Body of pancreas (tissue), 4 donors: ENCODE results near the gene NPTN. TPM values are rescaled to one million over a fixed set of nuclear protein-coding genes. Genes with fewer than 3 reads are reported as not detected.
"Not testable (repeated sequence)": the region's sequence is repeated elsewhere in the genome, so short reads cannot be mapped to it uniquely, and the experiment has no call there.

Source experiments
- ATAC-seq: fragments of 150-250 bp; one replicate; pipeline ENCODE4 v1.9.1; 2016
- DNase-seq, 4 donors: peaks; one replicate each; pipeline ENCODE4 v3.0.0-alpha.2; 2019
- H3K27ac ChIP-seq, 4 donors: fragments of 200-600 bp; sonication (generic); 1 replicate in 3 of 4; 2 replicates in 1 of 4; pipeline versions ENCODE4 v1.5.1 to v1.6.1; 2016 to 2019; ENCODE audit warnings: mild to moderate bottlenecking in 1 of 4, mixed read lengths in 1 of 4, moderate library complexity in 1 of 4
- H3K27me3 ChIP-seq, 2 donors: fragments of 200-600 bp; sonication (generic); one replicate each; pipeline ENCODE4 v1.6.0; 2016; ENCODE audit warnings: mild to moderate bottlenecking in 1 of 2
- H3K36me3 ChIP-seq, 2 donors: fragments of 200-600 bp; sonication (generic); replicated peaks in 1 of 2; 2 replicates each; pipeline ENCODE4 v1.5.1; 2016; ENCODE audit warnings: low read depth in 2 of 2; ENCODE audit not compliant: insufficient read depth in 1 of 2
- H3K4me1 ChIP-seq: fragments of 200-600 bp; sonication (generic); one replicate; pipeline ENCODE4 v1.6.0; 2016
- H3K4me3 ChIP-seq, 2 donors: fragments of 200-600 bp; sonication (generic); 1 replicate in 1 of 2; 2 replicates in 1 of 2; pipeline ENCODE4 v1.5.1; 2016 to 2019
- H3K9me3 ChIP-seq, 3 donors: fragments of 200-600 bp; sonication (generic); 1 replicate in 2 of 3; 2 replicates in 1 of 3; pipeline ENCODE4 v1.5.1; 2016
- CTCF ChIP-seq, 7 experiments: fragments of 450-650 bp in 4 of 7; fragments of 200-600 bp in 3 of 7; sonication (generic) in 3 of 7; IDR thresholded peaks; one replicate each; pipeline ENCODE4 v1.5.1; 2016 to 2019; ENCODE audit warnings: antibody characterized with exemption in 7 of 7
- POLR2A ChIP-seq, 3 donors: fragments of 450-650 bp; IDR thresholded peaks; one replicate each; pipeline ENCODE4 v1.6.1; 2016; ENCODE audit warnings: antibody characterized with exemption in 3 of 3, mild to moderate bottlenecking in 2 of 3
- WGBS, 2 donors: methylation state at CpG; one replicate each; pipeline ENCODE4 v1.1.5; 2017; 5-methylcytosine and 5-hydroxymethylcytosine counted together
- intact Hi-C: fragments of 100-400 bp; cut with DNase I; formaldehyde crosslinking; loops from one replicate; pipeline ENCODE4 v1.15.1; 2023
- total RNA-seq, 2 donors: library from RNA; depleted of rRNA; stranded (reverse); fragments of >200 nt; gene quantifications; one replicate each; pipeline ENCODE4 v1.1.0, GENCODE V29; 2016

NPTN gene
- total RNA-seq, 2 donors from 2014 or later, result 34.2 to 39.9 TPM

- no peak overlapping the region for H3K4me3 ChIP-seq
- no peaks in the 10 kb centered on the region for H3K9me3 ChIP-seq
- no peak overlapping the region for H3K27ac ChIP-seq
- WGBS, 2 donors, result 44 to 50% methylated on average over 3 of the region's 3 CpGs
- H3K4me1 ChIP-seq, result no peaks in the 10 kb centered on the region
- ATAC-seq, result no peak
- TF ChIP-seq CTCF (IDR thresholded peaks at IDR 0.05) (no peak), POLR2A (IDR thresholded peaks at IDR 0.05) (no peak)
- DNase-seq, result no peak
- H3K36me3 ChIP-seq, result no peaks in the 10 kb centered on the region
- H3K27me3 ChIP-seq, result no peaks in the 10 kb centered on the region
- intact Hi-C loops, result no loop called here
Observed at GRCh38 chr15:73654659-73655058, 21.5 kb upstream of the NPTN start.

GRCh38 chr15:73650416-73651126 lies 17.4 kb upstream of the NPTN start:
- DNase-seq (no peak), ATAC-seq (peak; percentile 35)
- H3K27ac ChIP-seq, result no peak overlapping the region
- H3K9me3 ChIP-seq, result no peaks in the 10 kb centered on the region
- 56% methylated on average over 3 of the region's 3 CpGs for WGBS, 2 donors
- no peak overlapping the region for H3K4me3 ChIP-seq
- intact Hi-C loops, result no loop called here
- no peaks in the 10 kb centered on the region for H3K27me3 ChIP-seq
- no peaks in the 10 kb centered on the region for H3K4me1 ChIP-seq
- H3K36me3 ChIP-seq, result no peaks in the 10 kb centered on the region
- no peak for TF ChIP-seq POLR2A (IDR thresholded peaks at IDR 0.05)
- TF ChIP-seq CTCF (IDR thresholded peaks at IDR 0.05), result no peak

DNA sequence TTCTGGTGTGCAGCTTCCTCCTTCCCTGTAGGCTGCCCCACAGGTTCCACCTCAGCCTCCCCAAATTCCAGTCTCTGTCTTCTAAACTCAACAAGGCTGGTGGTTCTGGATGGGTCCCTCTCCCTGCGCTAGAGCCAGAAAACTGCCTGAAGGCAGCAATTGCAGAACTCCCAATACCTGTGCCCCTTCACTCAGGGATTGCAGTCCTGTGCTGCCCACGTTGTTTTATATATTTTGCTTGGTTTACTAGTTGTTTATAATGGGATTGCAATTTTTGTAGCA lies 14.8 kb upstream of the NPTN start:
- DNase-seq (no peak), ATAC-seq (no peak)
- Histone ChIP-seq H3K36me3 (no peaks in the 10 kb centered on the region), H3K27me3 (no peaks in the 10 kb centered on the region), H3K27ac (no peak overlapping the region), H3K4me3 (no peak overlapping the region), H3K4me1 (no peaks in the 10 kb centered on the region), H3K9me3 (no peaks in the 10 kb centered on the region)
- 76 to 84% methylated on average over 2 of the region's 2 CpGs for WGBS, 2 donors
- intact Hi-C loops, result no loop called here
- TF ChIP-seq CTCF (IDR thresholded peaks at IDR 0.05), result no peak
- no peak for TF ChIP-seq POLR2A (IDR thresholded peaks at IDR 0.05)

DNA sequence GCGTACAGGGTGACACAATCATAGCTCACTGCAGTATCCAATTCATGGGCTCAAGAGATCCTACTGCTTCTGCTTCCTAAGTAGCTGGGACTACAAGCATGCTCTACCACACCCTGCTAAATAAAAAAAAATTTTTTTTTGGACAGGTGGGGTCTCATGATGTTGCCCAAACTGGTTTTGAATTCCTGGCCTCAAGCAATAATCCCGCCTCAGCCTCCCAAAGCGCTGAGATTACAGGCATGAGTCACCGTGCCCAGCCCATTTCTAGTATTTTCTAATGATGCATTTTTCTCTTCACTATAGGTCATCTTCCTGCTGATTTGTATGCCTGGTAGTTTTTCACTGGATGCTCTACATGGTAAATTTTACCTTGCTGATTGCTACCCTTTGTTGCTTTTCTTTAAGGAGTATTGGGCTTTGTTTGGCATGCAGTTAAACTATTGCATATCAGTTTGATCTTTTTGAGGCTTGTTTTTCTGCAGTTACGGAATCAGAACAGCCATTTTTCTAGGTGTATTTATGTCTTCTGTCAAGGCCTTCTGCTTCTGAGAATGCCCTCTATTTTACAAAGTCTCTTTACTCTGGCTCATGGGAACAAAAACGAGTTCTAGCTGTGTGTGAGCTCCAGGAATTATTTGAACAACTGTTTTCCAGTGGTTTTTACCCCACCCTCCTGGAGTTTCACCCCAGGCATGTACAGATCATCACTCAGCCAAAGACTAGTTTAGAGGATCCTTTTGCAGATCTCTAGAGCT lies 14.2 kb upstream of the NPTN start:
- WGBS, 2 donors, result 77% methylated on average over 6 of the region's 6 CpGs
- no peak for TF ChIP-seq CTCF (IDR thresholded peaks at IDR 0.05)
- TF ChIP-seq POLR2A (IDR thresholded peaks at IDR 0.05), result no peak
- Histone ChIP-seq H3K36me3 (no peaks in the 10 kb centered on the region), H3K27ac (no peak overlapping the region), H3K27me3 (no peaks in the 10 kb centered on the region), H3K9me3 (no peaks in the 10 kb centered on the region), H3K4me3 (no peak overlapping the region), H3K4me1 (no peaks in the 10 kb centered on the region)
- ATAC-seq (no peak), DNase-seq (no peak)
- intact Hi-C loops, result no loop called here

GRCh38 chr15:73639464-73639863 lies 6.3 kb upstream of the NPTN start:
- H3K27ac ChIP-seq, H3K4me3 ChIP-seq, DNase-seq, H3K27me3 ChIP-seq, H3K9me3 ChIP-seq, H3K36me3 ChIP-seq, H3K4me1 ChIP-seq, ATAC-seq, intact Hi-C loops: not testable (repeated sequence)
- 64 to 68% methylated on average over 5 of the region's 5 CpGs for WGBS, 2 donors
